ENCODE measurements around the gene NRF1.

Gene NRF1

DNA sequence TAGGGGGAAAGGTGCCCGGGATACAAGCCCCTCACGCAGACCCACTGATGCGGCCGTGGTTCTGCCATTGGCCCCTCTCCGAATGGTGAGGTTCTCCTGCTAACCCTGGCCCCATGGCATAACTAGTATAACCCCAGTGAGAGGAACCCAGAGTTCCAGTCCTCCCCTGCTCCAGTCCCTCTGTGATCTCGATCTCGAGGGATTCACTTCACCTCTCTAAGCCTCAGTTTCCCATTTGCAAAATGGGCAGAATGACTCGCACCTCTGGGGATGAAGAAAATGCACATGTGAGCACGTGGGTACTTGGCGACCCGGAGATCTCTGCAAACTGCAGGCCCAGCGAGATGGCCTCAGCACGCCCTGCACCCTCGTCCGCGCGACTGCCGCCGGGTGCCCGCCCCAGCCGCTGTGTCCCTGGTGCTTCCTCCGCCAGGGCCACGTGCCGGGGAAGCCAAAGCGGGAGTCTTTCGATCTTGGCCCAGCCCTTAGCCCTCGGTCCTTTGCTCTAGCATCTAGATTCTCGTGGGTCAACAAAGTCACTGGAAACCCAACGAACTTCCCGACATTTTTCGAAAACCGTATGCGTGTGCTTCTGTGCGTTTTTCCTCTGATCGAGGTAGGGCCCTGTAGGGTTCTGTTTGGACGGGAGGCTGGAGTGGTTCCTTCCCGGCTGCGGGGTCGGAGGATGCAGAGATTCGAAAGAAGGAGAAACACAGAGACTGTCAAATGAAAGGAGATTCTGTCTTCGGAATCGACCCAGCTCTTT, 171.5 kb downstream of the NRF1 start:
- Histone ChIP-seq H3K27ac (no peak overlapping the region), H3K9ac (ENCODE audit: insufficient read length) (no peak overlapping the region), H3K4me3 (no peak overlapping the region), H3K36me3 (ENCODE audit: insufficient read depth, low read length) (no peaks in the 10 kb centered on the region), H3K9me3 (ENCODE audit: low read depth, low read length) (no peaks in the 10 kb centered on the region)
- TF ChIP-seq POLR2AphosphoS5 (IDR thresholded peaks at IDR 0.05; ENCODE audit: borderline replicate concordance, low read depth, low read length) (no peak), EZH2 (IDR thresholded peaks at IDR 0.05) (no peak), FOXP2 (optimal IDR thresholded peaks at IDR 0.05; ENCODE audit: control extremely low read depth, extremely low read length, insufficient read depth) (no peak)
- no peak for DNase-seq (ENCODE audit: low read depth, low spot score)

- no peak for TF ChIP-seq POLR2AphosphoS5 (IDR thresholded peaks at IDR 0.05; ENCODE audit: borderline replicate concordance, low read depth, low read length)
- no peak for TF ChIP-seq FOXP2 (optimal IDR thresholded peaks at IDR 0.05; ENCODE audit: control extremely low read depth, extremely low read length, insufficient read depth)
- no peak for TF ChIP-seq EZH2 (IDR thresholded peaks at IDR 0.05)
- no peak overlapping the region for H3K4me3 ChIP-seq
Observed at GRCh38 chr7:129783584-129783919, 172.0 kb downstream of the NRF1 start.

DNA sequence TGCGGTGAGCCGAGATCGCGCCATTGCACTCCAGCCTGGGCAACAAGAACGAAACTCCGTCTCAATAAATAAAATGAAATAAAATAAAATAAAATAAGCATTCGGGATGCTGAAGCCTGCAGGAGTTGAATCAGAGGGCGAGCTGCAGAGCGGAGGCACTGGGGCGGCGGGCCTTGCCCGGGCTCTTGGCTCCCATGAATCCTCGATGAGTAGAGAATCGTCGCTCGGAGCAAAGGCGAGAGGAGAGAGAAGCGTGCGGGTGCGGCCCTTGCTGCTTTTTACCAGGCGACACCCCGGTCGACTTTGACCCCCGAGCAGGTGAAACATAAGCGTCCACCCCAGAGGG, 172.9 kb downstream of the NRF1 start:
- TF ChIP-seq POLR2AphosphoS5 (IDR thresholded peaks at IDR 0.05; ENCODE audit: borderline replicate concordance, low read depth, low read length): no peak
- TF ChIP-seq EZH2 (IDR thresholded peaks at IDR 0.05): no peak
- no peak for TF ChIP-seq FOXP2 (optimal IDR thresholded peaks at IDR 0.05; ENCODE audit: control extremely low read depth, extremely low read length, insufficient read depth)
- H3K36me3 ChIP-seq (ENCODE audit: insufficient read depth, low read length): no peaks in the 10 kb centered on the region
- no peak for DNase-seq (ENCODE audit: low read depth, low spot score)
- H3K27ac ChIP-seq: no peak overlapping the region
- H3K4me3 ChIP-seq: no peak overlapping the region
- H3K9me3 ChIP-seq (ENCODE audit: low read depth, low read length): no peaks in the 10 kb centered on the region
- H3K9ac ChIP-seq (ENCODE audit: insufficient read length): no peak overlapping the region

More at GRCh38 chr7:129783584-129783919, 172.0 kb downstream of the NRF1 start:
- Histone ChIP-seq H3K9me3 (ENCODE audit: low read depth, low read length) (no peaks in the 10 kb centered on the region), H3K9ac (ENCODE audit: insufficient read length) (no peak overlapping the region), H3K36me3 (ENCODE audit: insufficient read depth, low read length) (no peaks in the 10 kb centered on the region), H3K27ac (no peak overlapping the region)
- no peak for DNase-seq (ENCODE audit: low read depth, low spot score)

- H3K9ac ChIP-seq (ENCODE audit: insufficient read length): no peak overlapping the region
- H3K4me3 ChIP-seq: no peak overlapping the region
Observed at GRCh38 chr7:129784783-129785684, 173.5 kb downstream of the NRF1 start.

GRCh38 chr7:129785685-129786514, 174.4 kb downstream of the NRF1 start:
- Histone ChIP-seq H3K27ac (no peak overlapping the region), H3K9ac (ENCODE audit: insufficient read length) (no peak overlapping the region), H3K36me3 (ENCODE audit: insufficient read depth, low read length) (no peaks in the 10 kb centered on the region), H3K4me3 (no peak overlapping the region), H3K9me3 (ENCODE audit: low read depth, low read length) (no peaks in the 10 kb centered on the region)
- TF ChIP-seq POLR2AphosphoS5 (IDR thresholded peaks at IDR 0.05; ENCODE audit: borderline replicate concordance, low read depth, low read length) (no peak), FOXP2 (optimal IDR thresholded peaks at IDR 0.05; ENCODE audit: control extremely low read depth, extremely low read length, insufficient read depth) (no peak), EZH2 (IDR thresholded peaks at IDR 0.05) (no peak)
- DNase-seq (ENCODE audit: low read depth, low spot score): no peak

More at GRCh38 chr7:129784783-129785684, 173.5 kb downstream of the NRF1 start:
- DNase-seq (ENCODE audit: low read depth, low spot score): no peak
- TF ChIP-seq FOXP2 (optimal IDR thresholded peaks at IDR 0.05; ENCODE audit: control extremely low read depth, extremely low read length, insufficient read depth): no peak
- no peak for TF ChIP-seq EZH2 (IDR thresholded peaks at IDR 0.05)
- no peak for TF ChIP-seq POLR2AphosphoS5 (IDR thresholded peaks at IDR 0.05; ENCODE audit: borderline replicate concordance, low read depth, low read length)
- no peaks in the 10 kb centered on the region for H3K9me3 ChIP-seq (ENCODE audit: low read depth, low read length)
- H3K36me3 ChIP-seq (ENCODE audit: insufficient read depth, low read length): no peaks in the 10 kb centered on the region
- H3K27ac ChIP-seq: no peak overlapping the region

DNA sequence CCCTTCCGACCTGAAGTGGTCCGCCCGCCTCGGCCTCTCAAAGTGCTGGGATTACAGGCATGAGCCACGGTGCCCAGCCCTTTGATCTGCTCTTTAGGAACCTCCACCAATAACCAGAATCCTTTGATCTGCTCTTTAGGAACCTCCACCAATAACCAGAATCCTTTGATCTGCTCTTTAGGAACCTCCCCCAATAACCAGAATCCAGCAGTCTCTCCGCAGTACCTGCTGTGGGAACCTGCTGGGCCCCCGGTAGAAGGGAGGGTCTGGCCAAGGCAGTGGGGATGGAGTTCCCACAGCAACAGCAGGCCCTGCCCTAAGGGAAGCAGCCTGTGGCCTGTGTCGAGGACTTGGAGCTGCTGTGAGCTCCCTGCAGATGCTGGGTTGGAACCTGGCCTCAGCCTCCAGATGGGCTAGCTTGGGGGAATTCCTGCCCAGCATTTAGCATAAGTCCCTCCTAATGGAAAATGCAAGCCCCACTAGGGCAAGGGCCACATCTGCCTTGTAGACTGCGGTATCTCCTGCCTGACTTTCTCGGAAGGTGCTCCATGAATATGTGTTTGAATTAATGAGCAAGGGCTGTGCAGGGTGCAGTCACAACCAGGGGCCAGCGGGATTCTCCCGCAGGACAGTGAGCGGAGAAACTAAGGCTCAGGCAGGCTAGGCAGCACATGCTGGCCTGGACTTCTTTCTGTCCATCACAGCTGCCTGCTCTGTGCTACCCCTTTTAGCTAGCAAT, 175.5 kb downstream of the NRF1 start:
- H3K4me3 ChIP-seq: no peak overlapping the region
- TF ChIP-seq EZH2 (IDR thresholded peaks at IDR 0.05): no peak
- no peak overlapping the region for H3K9ac ChIP-seq (ENCODE audit: insufficient read length)
- H3K9me3 ChIP-seq (ENCODE audit: low read depth, low read length): no peaks in the 10 kb centered on the region
- no peak overlapping the region for H3K27ac ChIP-seq
- no peaks in the 10 kb centered on the region for H3K36me3 ChIP-seq (ENCODE audit: insufficient read depth, low read length)
- no peak for DNase-seq (ENCODE audit: low read depth, low spot score)

- no peak for DNase-seq (ENCODE audit: low read depth, low spot score)
- Histone ChIP-seq H3K4me3 (no peak overlapping the region), H3K36me3 (ENCODE audit: insufficient read depth, low read length) (no peaks in the 10 kb centered on the region), H3K9ac (ENCODE audit: insufficient read length) (no peak overlapping the region), H3K9me3 (ENCODE audit: low read depth, low read length) (no peaks in the 10 kb centered on the region), H3K27ac (no peak overlapping the region)
- no peak for TF ChIP-seq EZH2 (IDR thresholded peaks at IDR 0.05)
- no peak for TF ChIP-seq FOXP2 (optimal IDR thresholded peaks at IDR 0.05; ENCODE audit: control extremely low read depth, extremely low read length, insufficient read depth)
- TF ChIP-seq POLR2AphosphoS5 (IDR thresholded peaks at IDR 0.05; ENCODE audit: borderline replicate concordance, low read depth, low read length): no peak
Observed at GRCh38 chr7:129789000-129789399, 177.5 kb downstream of the NRF1 start.

All from SK-N-MC (cell line).